ENCODE results near the gene PIGZ. TPM values are rescaled to one million over a fixed set of nuclear protein-coding genes. Genes with fewer than 3 reads are reported as not detected.

Gene PIGZ
- total and polyA plus RNA-seq, 9 of the 15 experiments (the other 6 are each of a cell fraction or from before 2014, with no cell fraction given): 0.15 to 1.8 (median 0.76) TPM

GRCh38 chr3:196942915-196943277 is 25.7 kb downstream of the PIGZ start:
- Histone ChIP-seq H3K27ac (ENCODE audit: extremely low read depth, low read depth, low read length) (peak overlapping the region; percentile 93), H3K9me1 (ENCODE audit: control insufficient read depth, insufficient read depth, low read length) (no peaks in the 10 kb centered on the region), H3K9ac (ENCODE audit: insufficient read depth in 1 of 2, low read depth in 2 of 2, low read length in 2 of 2) (peak overlapping the region; percentile 96 to 100), H3K4me3 (peak overlapping the region; percentile 99), H3K36me3 (ENCODE audit: control insufficient read depth, insufficient read depth, low read length) (peaks cover 43% of the 10 kb centered on the region), H3K79me2 (ENCODE audit: control insufficient read depth, insufficient read depth, low read length) (peaks cover 71% of the 10 kb centered on the region), H3K9me3 (replicated peaks; ENCODE audit: control insufficient read depth, insufficient read depth, low read depth, low read length) (no peaks in the 10 kb centered on the region), H4K20me1 (replicated peaks; ENCODE audit: control insufficient read depth, insufficient read depth, low read length) (no peaks in the 10 kb centered on the region), H3K4me2 (ENCODE audit: insufficient read depth, low read length) (peak overlapping the region; percentile 99), H2AFZ (ENCODE audit: low read depth, low read length) (peak overlapping the region; percentile 83), H3K27me3 (ENCODE audit: control insufficient read depth in 2 of 2, insufficient read depth in 2 of 2, low read length in 2 of 2) (no peaks in the 10 kb centered on the region), H3K4me1 (replicated peaks in 1 of 2; ENCODE audit: control insufficient read depth in 2 of 2, insufficient read depth in 2 of 2, low read length in 2 of 2) (peaks cover 7 to 17% of the 10 kb centered on the region in 2 experiments; a peak in 4 of 5 replicates)
- CTCF ChIA-PET (ENCODE audit: low intra/inter-chr PET ratio): no interaction called here
- DNase-seq (ENCODE audit: extremely low read depth in 1 of 4, low spot score in 3 of 4): peak; percentile 66 to 77 (median 69)
- in situ Hi-C loops (cut with MboI) (no loop called here), intact Hi-C loops (cut with micrococcal nuclease) (loop anchor here (1.0 to 10.0 kb wide), 5 partner anchors 45 to 418 kb away; partner anchors contain the start of genes CEP19 and PIGX)
- WGBS (ENCODE audit: insufficient coverage, low coverage, missing lambda C conversion rate): 0% methylated on average over 22 of the region's 25 CpGs
- FAIRE-seq: no peak
- POLR2A ChIA-PET: interaction anchor here (0.8 to 2.6 kb wide), 8 partner anchors 11 to 238 kb away, joined by 3 to 13 read pairs (median 6); no protein-coding TSS in a partner anchor
- TSS peak; percentile 76 for BruUV-seq (replicated peaks)
- ATAC-seq: peak; percentile 44
- TF ChIP-seq BRCA1 (IDR thresholded peaks at IDR 0.05): no peak
- TF ChIP-seq BRCA1 (CRISPR knock-in tag; IDR thresholded peaks at IDR 0.05): 0 out of 2 replicates have a peak, but pooled peaks have one; percentile 20
- TF ChIP-seq USF1 (CRISPR knock-in tag; IDR thresholded peaks at IDR 0.05): no peak
- TF ChIP-seq MBD2 (IDR thresholded peaks at IDR 0.05; ENCODE audit: borderline replicate concordance, low read depth): no peak
- no peak for TF ChIP-seq ILK (tag; IDR thresholded peaks at IDR 0.05; ENCODE audit: borderline replicate concordance, low read depth)
- 0 out of 2 replicates have a peak, but pooled peaks have one; percentile 14 for TF ChIP-seq TGIF2 (CRISPR knock-in tag; IDR thresholded peaks at IDR 0.05)
- TF ChIP-seq GATAD2B (IDR thresholded peaks at IDR 0.05; ENCODE audit: borderline replicate concordance): no peak
- TF ChIP-seq STAG1 (CRISPR knock-in tag; IDR thresholded peaks at IDR 0.05; ENCODE audit: borderline replicate concordance): 0 out of 2 replicates have a peak, but pooled peaks have one; percentile 6
- TF ChIP-seq SRSF7 (optimal IDR thresholded peaks at IDR 0.05; ENCODE audit: low read depth, low read length): no peak
- TF ChIP-seq ZNF695 (CRISPR knock-in tag; IDR thresholded peaks at IDR 0.05): no peak
- no peak for TF ChIP-seq MEF2A (IDR thresholded peaks at IDR 0.05; ENCODE audit: control insufficient read depth, low read depth, low read length)
- TF ChIP-seq ZNF384 (IDR thresholded peaks at IDR 0.05; ENCODE audit: low read depth, low read length): no peak
- peak; percentile 43; the same call in 1 of the 2 replicates for TF ChIP-seq EGR1 (conservative IDR thresholded peaks at IDR 0.05)
- TF ChIP-seq ZNF124 (CRISPR knock-in tag; IDR thresholded peaks at IDR 0.05): 0 out of 2 replicates have a peak, but pooled peaks have one; percentile 3
- peak; percentile 53; the same call in 1 of the 2 replicates for TF ChIP-seq ZFX (CRISPR knock-in tag; IDR thresholded peaks at IDR 0.05)
- TF ChIP-seq MXI1 (IDR thresholded peaks at IDR 0.05; ENCODE audit: low read depth, low read length): peak; percentile 63; the same call in 1 of the 2 replicates
- 0 out of 2 replicates have a peak, but pooled peaks have one; percentile 9 for TF ChIP-seq SAFB (IDR thresholded peaks at IDR 0.05; ENCODE audit: borderline replicate concordance, low read depth, low read length)
- TF ChIP-seq RBM34 (IDR thresholded peaks at IDR 0.05; ENCODE audit: borderline replicate concordance, insufficient read depth, low read length): no peak
- TF ChIP-seq HMGXB4 (CRISPR knock-in tag; IDR thresholded peaks at IDR 0.05): no peak
- no peak for TF ChIP-seq JUND (IDR thresholded peaks at IDR 0.05; ENCODE audit: borderline replicate concordance, low read depth, low read length)
- TF ChIP-seq JUND (tag; IDR thresholded peaks at IDR 0.05; ENCODE audit: borderline replicate concordance, low read depth, low read length): no peak
- no peak for TF ChIP-seq ZNF133 (CRISPR knock-in tag; IDR thresholded peaks at IDR 0.05)
